ENCODE results near the gene LRG1. TPM values are rescaled to one million over a fixed set of nuclear protein-coding genes. Genes with fewer than 3 reads are reported as not detected.
"Not testable (repeated sequence)": the region's sequence is repeated elsewhere in the genome, so short reads cannot be mapped to it uniquely, and the experiment has no call there.

The LRG1 gene
- total RNA-seq, 4 donors from 2014 or later: 2.1 to 8.5 TPM; not detected in 2

GRCh38 chr19:4531562-4532165 is 8.2 kb downstream of the LRG1 start:
- 41% methylated on average over 3 of the region's 28 CpGs; no CpG with 5 or more reads in 1 of the 2 donors for WGBS, 2 donors (ENCODE audit: low coverage in 1 of 2)
- no peak for TF ChIP-seq POLR2AphosphoS5 (IDR thresholded peaks at IDR 0.05)
- TF ChIP-seq CTCF (IDR thresholded peaks at IDR 0.05): no peak
- no peak for TF ChIP-seq EP300 (IDR thresholded peaks at IDR 0.05)
- TF ChIP-seq POLR2A (IDR thresholded peaks at IDR 0.05): no peak
- no peaks in the 10 kb centered on the region for H3K36me3 ChIP-seq
- H3K9me3 ChIP-seq: no peaks in the 10 kb centered on the region
- H3K27me3 ChIP-seq: no peaks in the 10 kb centered on the region
- no peak for ATAC-seq
- no peak overlapping the region for H3K4me3 ChIP-seq
- H3K4me1 ChIP-seq: peaks cover 0 to 18% (median 0%) of the 10 kb centered on the region in 3 donors
- no peak overlapping the region for H3K27ac ChIP-seq

GRCh38 chr19:4529924-4530522 is 9.8 kb downstream of the LRG1 start:
- TF ChIP-seq POLR2AphosphoS5 (IDR thresholded peaks at IDR 0.05) (no peak), EP300 (IDR thresholded peaks at IDR 0.05) (no peak), CTCF (IDR thresholded peaks at IDR 0.05) (no peak)
- H3K9me3 ChIP-seq: no peaks in the 10 kb centered on the region
- H3K4me1 ChIP-seq: peaks cover 0 to 7% (median 0%) of the 10 kb centered on the region in 3 donors
- no peak overlapping the region for H3K4me3 ChIP-seq
- ATAC-seq: no peak
- H3K27me3 ChIP-seq: no peaks in the 10 kb centered on the region
- no peak overlapping the region for H3K27ac ChIP-seq
- WGBS, 2 donors (ENCODE audit: low coverage in 1 of 2): 86 to 100% methylated on average over 4 to 6 of the region's 14 CpGs
- no peaks in the 10 kb centered on the region for H3K36me3 ChIP-seq

GRCh38 chr19:4528843-4529242 is 11.0 kb downstream of the LRG1 start:
- no peaks in the 10 kb centered on the region for H3K27me3 ChIP-seq
- 73 to 81% methylated on average over 5 to 9 of the region's 15 CpGs for whole genome bisulfite sequencing, 2 donors (ENCODE audit: low coverage in 1 of 2)
- no peak overlapping the region for H3K4me3 ChIP-seq
- H3K27ac ChIP-seq: no peak overlapping the region
- no peaks in the 10 kb centered on the region for H3K4me1 ChIP-seq
- H3K36me3 ChIP-seq: no peaks in the 10 kb centered on the region
- ATAC-seq: no peak
- no peak for TF ChIP-seq POLR2AphosphoS5 (IDR thresholded peaks at IDR 0.05)
- TF ChIP-seq CTCF (IDR thresholded peaks at IDR 0.05): no peak
- TF ChIP-seq POLR2A (IDR thresholded peaks at IDR 0.05): no peak
- no peak for TF ChIP-seq EP300 (IDR thresholded peaks at IDR 0.05)
- no peaks in the 10 kb centered on the region for H3K9me3 ChIP-seq

GRCh38 chr19:4527377-4527776 is 12.5 kb downstream of the LRG1 start:
- ATAC-seq, H3K36me3 ChIP-seq, H3K4me1 ChIP-seq, H3K4me3 ChIP-seq, H3K27ac ChIP-seq, H3K27me3 ChIP-seq, H3K9me3 ChIP-seq: not testable (repeated sequence)
- WGBS, 2 donors (ENCODE audit: low coverage in 1 of 2): 87 to 91% methylated on average over 7 of the region's 8 CpGs

- Histone ChIP-seq H3K4me1 (peaks cover 0 to 4% (median 0%) of the 10 kb centered on the region in 3 donors), H3K36me3 (no peaks in the 10 kb centered on the region), H3K9me3 (no peaks in the 10 kb centered on the region), H3K27me3 (no peaks in the 10 kb centered on the region), H3K27ac (no peak overlapping the region), H3K4me3 (no peak overlapping the region)
- no peak for ATAC-seq
- no CpG with 5 or more reads among the region's 23 CpGs for WGBS, 2 donors (ENCODE audit: low coverage in 1 of 2)
- TF ChIP-seq CTCF (IDR thresholded peaks at IDR 0.05) (no peak), POLR2AphosphoS5 (IDR thresholded peaks at IDR 0.05) (no peak)
These were observed 14.3 kb downstream of the LRG1 start for GRCh38 chr19:4525563-4526002.

Data from gastroesophageal sphincter (tissue), 4 donors.